KBM-7 (cell line): ENCODE data around the gene DSCAML1.

ENCODE experiments used
- DNase-seq: peaks from one replicate; pipeline ENCODE4 v3.0.0-alpha.2; 2015
- in situ Hi-C: fragments of 300-500 bp; cut with MboI; formaldehyde crosslinking; loops from 2 replicates; pipeline ENCODE4 v1.14.3; 2020; ENCODE audit warnings: low sequenced_read_pairs, low pct_unique_long_range_greater_than_20kb, mixed read lengths

Gene DSCAML1

GRCh38 chr11:117662255-117662654 lies 134.8 kb downstream of the DSCAML1 start:
- in situ Hi-C loops = no loop called here
- DNase-seq = no peak

- no peak for DNase-seq
- in situ Hi-C loops = no loop called here
Measured at GRCh38 chr11:117658809-117659208, 138.2 kb downstream of the DSCAML1 start.

- no peak for DNase-seq
- in situ Hi-C loops = no loop called here
Measured at GRCh38 chr11:117657794-117658193, 139.2 kb downstream of the DSCAML1 start.

- in situ Hi-C loops = no loop called here
- no peak for DNase-seq
Measured at GRCh38 chr11:117654281-117655255, 142.4 kb downstream of the DSCAML1 start.

GRCh38 chr11:117652521-117652920 lies 144.5 kb downstream of the DSCAML1 start:
- no peak for DNase-seq
- in situ Hi-C loops = no loop called here

- DNase-seq = no peak
- in situ Hi-C loops = no loop called here
Measured at GRCh38 chr11:117649296-117650055, 147.5 kb downstream of the DSCAML1 start.

- DNase-seq = no peak
- in situ Hi-C loops = no loop called here
Measured at GRCh38 chr11:117647872-117648271, 149.1 kb downstream of the DSCAML1 start.

GRCh38 chr11:117647207-117647606 lies 149.8 kb downstream of the DSCAML1 start:
- in situ Hi-C loops = no loop called here
- DNase-seq = no peak

GRCh38 chr11:117646411-117646810 lies 150.6 kb downstream of the DSCAML1 start:
- in situ Hi-C loops = no loop called here
- no peak for DNase-seq

GRCh38 chr11:117644403-117645155 lies 152.4 kb downstream of the DSCAML1 start:
- in situ Hi-C loops = no loop called here
- DNase-seq = no peak

GRCh38 chr11:117643606-117644300 lies 153.3 kb downstream of the DSCAML1 start:
- in situ Hi-C loops = no loop called here
- DNase-seq = no peak

- no peak for DNase-seq
- in situ Hi-C loops = no loop called here
Measured at GRCh38 chr11:117642835-117643234, 154.2 kb downstream of the DSCAML1 start.

GRCh38 chr11:117642396-117642795 lies 154.6 kb downstream of the DSCAML1 start:
- DNase-seq = no peak
- in situ Hi-C loops = no loop called here

GRCh38 chr11:117641008-117641915 lies 155.8 kb downstream of the DSCAML1 start:
- in situ Hi-C loops = no loop called here
- DNase-seq = no peak

- in situ Hi-C loops = no loop called here
- DNase-seq = no peak
Measured at GRCh38 chr11:117640041-117640440, 157.0 kb downstream of the DSCAML1 start.

- in situ Hi-C loops = no loop called here
- DNase-seq = no peak
Measured at GRCh38 chr11:117639601-117640000, 157.4 kb downstream of the DSCAML1 start.

GRCh38 chr11:117638911-117639543 lies 158.0 kb downstream of the DSCAML1 start:
- in situ Hi-C loops = no loop called here
- DNase-seq = no peak
